H9 (cell line): ENCODE results near the gene EFCAB11. TPM values are rescaled to one million over a fixed set of nuclear protein-coding genes. Genes with fewer than 3 reads are reported as not detected.

Experiments
- DNase-seq: peaks from one replicate; pipeline ENCODE4 v3.0.0-alpha.2; 2017
- H2AFZ ChIP-seq: one replicate; pipeline ENCODE4 v1.6.1; 2013; ENCODE audit warnings: mild to moderate bottlenecking, low read length, control low read depth, moderate library complexity
- H2AK5ac ChIP-seq: 2 replicates; pipeline ENCODE4 v1.6.1; 2013; ENCODE audit warnings: low read length, control low read depth, mixed read lengths; ENCODE audit not compliant: insufficient read length
- H2BK120ac ChIP-seq: one replicate; pipeline ENCODE4 v1.6.1; 2013; ENCODE audit warnings: low read depth, mild to moderate bottlenecking, low read length, control low read depth, inconsistent platforms; ENCODE audit not compliant: poor library complexity, severe bottlenecking
- H2BK12ac ChIP-seq: 2 replicates; pipeline ENCODE4 v1.6.1; 2013; ENCODE audit warnings: low read length, control low read depth, mixed read lengths, low read depth; ENCODE audit not compliant: insufficient read length
- H2BK15ac ChIP-seq: 2 replicates; pipeline ENCODE4 v1.6.1; 2013; ENCODE audit warnings: low read depth, low read length, control low read depth
- H2BK20ac ChIP-seq: one replicate; pipeline ENCODE4 v1.6.1; 2013; ENCODE audit warnings: low read depth, mild to moderate bottlenecking, low read length, control low read depth, inconsistent platforms; ENCODE audit not compliant: poor library complexity, severe bottlenecking
- H2BK5ac ChIP-seq: 2 replicates; pipeline ENCODE4 v1.6.1; 2013; ENCODE audit warnings: low read length, control low read depth, mixed read lengths; ENCODE audit not compliant: insufficient read length
- H3K14ac ChIP-seq: 2 replicates; pipeline ENCODE4 v1.6.1; 2013; ENCODE audit warnings: low read length, control low read depth; ENCODE audit not compliant: insufficient read depth
- H3K18ac ChIP-seq: 2 replicates; pipeline ENCODE4 v1.6.1; 2013; ENCODE audit warnings: low read depth, mild to moderate bottlenecking, mixed read lengths, low read length, control low read depth; ENCODE audit not compliant: insufficient read length
- H3K23ac ChIP-seq: 2 replicates; pipeline ENCODE4 v1.6.1; 2013; ENCODE audit warnings: low read length, control low read depth, mixed read lengths, low read depth; ENCODE audit not compliant: insufficient read length
- H3K23me2 ChIP-seq: 2 replicates; pipeline ENCODE4 v1.6.1; 2013; ENCODE audit warnings: low read depth, mild to moderate bottlenecking, mixed read lengths, low read length, control low read depth; ENCODE audit not compliant: insufficient read length, poor library complexity, severe bottlenecking
- H3K27ac ChIP-seq: 2 replicates; pipeline ENCODE4 v1.5.1; 2013; ENCODE audit warnings: low read length, control low read depth, mixed read lengths, low read depth; ENCODE audit not compliant: insufficient read length
- H3K27me3 ChIP-seq: 2 replicates; pipeline ENCODE4 v1.6.1; 2013; ENCODE audit warnings: low read length, control low read depth, inconsistent platforms; ENCODE audit not compliant: insufficient read depth
- H3K4ac ChIP-seq: 2 replicates; pipeline ENCODE4 v1.6.1; 2013; ENCODE audit warnings: low read depth, mild to moderate bottlenecking, control low read depth, inconsistent platforms, low read length, moderate library complexity
- H3K4me1 ChIP-seq: 2 replicates; pipeline ENCODE4 v1.6.1; 2013; ENCODE audit warnings: low read length, control low read depth, inconsistent platforms; ENCODE audit not compliant: insufficient read depth
- H3K4me2 ChIP-seq: 2 replicates; pipeline ENCODE4 v1.6.1; 2013; ENCODE audit warnings: low read length, control low read depth, mixed read lengths; ENCODE audit not compliant: insufficient read length, insufficient read depth
- H3K56ac ChIP-seq: 2 replicates; pipeline ENCODE4 v1.6.1; 2013; ENCODE audit warnings: low read depth, mild to moderate bottlenecking, mixed read lengths, low read length, control low read depth; ENCODE audit not compliant: insufficient read length
- H3K79me1 ChIP-seq: 2 replicates; pipeline ENCODE4 v1.6.1; 2013; ENCODE audit warnings: low read depth, mild to moderate bottlenecking, moderate library complexity, low read length, control low read depth, inconsistent platforms; ENCODE audit not compliant: insufficient read depth, poor library complexity, severe bottlenecking
- H3K79me2 ChIP-seq: 2 replicates; pipeline ENCODE4 v1.6.1; 2013; ENCODE audit warnings: low read length, control low read depth, inconsistent platforms; ENCODE audit not compliant: insufficient read depth
- H3K9ac ChIP-seq: 2 replicates; pipeline ENCODE4 v1.6.1; 2013; ENCODE audit warnings: low read length, control low read depth, mixed read lengths; ENCODE audit not compliant: insufficient read length; ENCODE audit errors: extremely low read depth
- H3K9me3 ChIP-seq: one replicate; pipeline ENCODE4 v1.6.1; 2013; ENCODE audit warnings: low read depth, low read length, inconsistent platforms; ENCODE audit not compliant: control insufficient read depth
- H3T11ph ChIP-seq: one replicate; pipeline ENCODE4 v1.6.1; 2013; ENCODE audit warnings: mild to moderate bottlenecking, low read length, control low read depth, inconsistent platforms
- H4K20me1 ChIP-seq: one replicate; pipeline ENCODE4 v1.6.1; 2013; ENCODE audit not compliant: control insufficient read depth, insufficient read length, insufficient read depth
- H4K5ac ChIP-seq: 2 replicates; pipeline ENCODE4 v1.6.1; 2013; ENCODE audit warnings: low read depth, mild to moderate bottlenecking, mixed read lengths, low read length, control low read depth; ENCODE audit not compliant: insufficient read length
- H4K8ac ChIP-seq: replicated peaks from 2 replicates; pipeline ENCODE4 v1.6.1; 2013; ENCODE audit warnings: low read length, control low read depth, mixed read lengths, low read depth; ENCODE audit not compliant: insufficient read length
- H4K91ac ChIP-seq: 2 replicates; pipeline ENCODE4 v1.6.1; 2013; ENCODE audit warnings: low read depth, mild to moderate bottlenecking, moderate library complexity, mixed read lengths, low read length, control low read depth; ENCODE audit not compliant: insufficient read length
- H3K27ac Mint-ChIP-seq, 3 experiments: 2 replicates in 2 of 3; 3 replicates in 1 of 3; pipeline ENCODE4 v1.8.0; 2020 to 2021; ENCODE audit warnings: mixed read lengths in 3 of 3, mild to moderate bottlenecking in 1 of 3, moderate library complexity in 1 of 3
- H3K27me3 Mint-ChIP-seq: 2 replicates; pipeline ENCODE4 v1.8.0; 2021; ENCODE audit warnings: low read depth, mild to moderate bottlenecking, moderate library complexity, mixed read lengths
- H3K36me3 Mint-ChIP-seq, 3 experiments: 2 replicates in 2 of 3; 3 replicates in 1 of 3; pipeline ENCODE4 v1.8.0; 2020 to 2021; ENCODE audit warnings: low read depth in 3 of 3, mixed read lengths in 3 of 3; ENCODE audit not compliant: insufficient read depth in 1 of 3
- H3K4me1 Mint-ChIP-seq, 2 experiments: 2 replicates each; pipeline ENCODE4 v1.8.0; 2020; ENCODE audit warnings: mixed read lengths in 2 of 2
- H3K4me3 Mint-ChIP-seq, 2 experiments: 2 replicates in 1 of 2; 3 replicates in 1 of 2; pipeline ENCODE4 v1.8.0; 2020 to 2021; ENCODE audit warnings: mild to moderate bottlenecking in 2 of 2, mixed read lengths in 2 of 2, moderate library complexity in 1 of 2
- H3K9me3 Mint-ChIP-seq, 2 experiments: 2 replicates in 1 of 2; 3 replicates in 1 of 2; pipeline ENCODE4 v1.8.0; 2020; ENCODE audit warnings: mild to moderate bottlenecking in 2 of 2, mixed read lengths in 2 of 2, moderate library complexity in 1 of 2
- WGBS: extraction: QIAGEN DNeasy Blood & Tissue Kit; methylation state at CpG from one replicate; pipeline ENCODE4 v1.1.7; 2013; ENCODE audit warnings: missing lambda C conversion rate, low lambda C conversion rate, mixed read lengths; ENCODE audit not compliant: insufficient read length; ENCODE audit errors: extremely low coverage; 5-methylcytosine and 5-hydroxymethylcytosine counted together
- total RNA-seq: library from RNA; stranded (reverse); gene quantifications from 2 replicates; pipeline ENCODE4 v1.2.1, GENCODE V29; 2021
- TF ChIP-seq, protein P1 (sequence below): fragments of 200-600 bp; sonication (generic); conservative IDR thresholded peaks from 3 replicates; pipeline ENCODE4 v1.8.0; 2021; ENCODE audit warnings: antibody characterized with exemption, mild to moderate bottlenecking

EFCAB11 gene
- total RNA-seq, 1 experiment from 2014 or later, result 17.4 TPM

DNA sequence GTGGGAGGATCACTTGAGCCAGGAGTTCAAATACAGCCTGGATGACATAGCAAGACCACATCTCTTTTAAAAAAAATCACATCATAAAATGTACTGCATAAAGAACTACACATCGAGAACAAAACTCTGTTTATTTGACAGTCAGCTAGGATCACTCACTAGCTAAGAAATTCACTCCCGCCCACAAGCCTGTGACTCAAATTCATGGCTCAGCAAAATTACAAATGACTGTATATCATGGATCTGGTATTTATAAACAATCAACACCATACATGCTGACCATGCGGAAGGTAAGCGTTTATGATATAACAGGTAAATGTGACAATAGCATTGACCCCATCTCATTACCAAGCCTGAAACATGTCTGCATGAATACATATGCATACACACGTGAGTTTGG lies 206.5 kb downstream of the EFCAB11 start:
- TF ChIP-seq, protein P1, sequence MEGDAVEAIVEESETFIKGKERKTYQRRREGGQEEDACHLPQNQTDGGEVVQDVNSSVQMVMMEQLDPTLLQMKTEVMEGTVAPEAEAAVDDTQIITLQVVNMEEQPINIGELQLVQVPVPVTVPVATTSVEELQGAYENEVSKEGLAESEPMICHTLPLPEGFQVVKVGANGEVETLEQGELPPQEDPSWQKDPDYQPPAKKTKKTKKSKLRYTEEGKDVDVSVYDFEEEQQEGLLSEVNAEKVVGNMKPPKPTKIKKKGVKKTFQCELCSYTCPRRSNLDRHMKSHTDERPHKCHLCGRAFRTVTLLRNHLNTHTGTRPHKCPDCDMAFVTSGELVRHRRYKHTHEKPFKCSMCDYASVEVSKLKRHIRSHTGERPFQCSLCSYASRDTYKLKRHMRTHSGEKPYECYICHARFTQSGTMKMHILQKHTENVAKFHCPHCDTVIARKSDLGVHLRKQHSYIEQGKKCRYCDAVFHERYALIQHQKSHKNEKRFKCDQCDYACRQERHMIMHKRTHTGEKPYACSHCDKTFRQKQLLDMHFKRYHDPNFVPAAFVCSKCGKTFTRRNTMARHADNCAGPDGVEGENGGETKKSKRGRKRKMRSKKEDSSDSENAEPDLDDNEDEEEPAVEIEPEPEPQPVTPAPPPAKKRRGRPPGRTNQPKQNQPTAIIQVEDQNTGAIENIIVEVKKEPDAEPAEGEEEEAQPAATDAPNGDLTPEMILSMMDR, result no peak
- no peak overlapping the region for H3K14ac ChIP-seq
- H3T11ph ChIP-seq, result no peak overlapping the region
- no peak overlapping the region for H3K4me3 Mint-ChIP-seq
- no peaks in the 10 kb centered on the region for H3K23me2 ChIP-seq
- peaks cover 4 to 11% of the 10 kb centered on the region in 2 experiments for H3K9me3 Mint-ChIP-seq
- H4K8ac ChIP-seq, result no peak overlapping the region
- H2BK12ac ChIP-seq, result no peak overlapping the region
- H2BK15ac ChIP-seq, result no peak overlapping the region
- H4K91ac ChIP-seq, result no peak overlapping the region
- H3K27ac Mint-ChIP-seq, result no peak overlapping the region
- H3K4ac ChIP-seq, result no peak overlapping the region
- H3K9ac ChIP-seq, result no peak overlapping the region
- H3K27ac ChIP-seq, result no peak overlapping the region
- no peak overlapping the region for H2AK5ac ChIP-seq
- H3K36me3 Mint-ChIP-seq, result peaks cover 4 to 10% (median 6%) of the 10 kb centered on the region in 3 experiments; a peak in 5 of 7 replicates
- no peaks in the 10 kb centered on the region for H3K9me3 ChIP-seq
- H3K23ac ChIP-seq, result no peak overlapping the region
- H3K56ac ChIP-seq, result no peak overlapping the region
- H3K79me1 ChIP-seq, result no peaks in the 10 kb centered on the region
- no peaks in the 10 kb centered on the region for H3K27me3 ChIP-seq
- 0 out of 2 replicates have a peak, but pooled peaks cover 3% of the 10 kb centered on the region for H3K27me3 Mint-ChIP-seq
- no peaks in the 10 kb centered on the region for H3K4me1 ChIP-seq
- no peak overlapping the region for H3K4me2 ChIP-seq
- no peak for DNase-seq
- H3K18ac ChIP-seq, result no peak overlapping the region
- no peaks in the 10 kb centered on the region for H3K4me1 Mint-ChIP-seq
- H4K5ac ChIP-seq, result no peak overlapping the region
- H2BK20ac ChIP-seq, result no peak overlapping the region
- WGBS, result no CpG with 5 or more reads among the region's 5 CpGs
- H3K79me2 ChIP-seq, result no peaks in the 10 kb centered on the region
- no peak overlapping the region for H2AFZ ChIP-seq
- H4K20me1 ChIP-seq, result no peaks in the 10 kb centered on the region
- H2BK120ac ChIP-seq, result no peak overlapping the region
- no peak overlapping the region for H2BK5ac ChIP-seq
